SK-N-MC (cell line): ENCODE measurements around the gene WRNIP1.
"Not testable (repeated sequence)": the region's sequence is repeated elsewhere in the genome, so short reads cannot be mapped to it uniquely, and the experiment has no call there.

ENCODE experiments used
- DNase-seq: peaks from one replicate; pipeline ENCODE4 v3.0.0-alpha.2; 2011; ENCODE audit warnings: low read depth, low spot score
- H3K27ac ChIP-seq: fragments of 200-600 bp; sonication (generic); 2 replicates; pipeline ENCODE4 v1.5.1; 2016; ENCODE audit warnings: mixed run types
- H3K36me3 ChIP-seq: fragments of 200-600 bp; sonication (generic); 2 replicates; pipeline ENCODE4 v1.6.1; 2017; ENCODE audit warnings: antibody characterized with exemption, low read length, mixed read lengths; ENCODE audit not compliant: insufficient read depth
- H3K4me3 ChIP-seq: fragments of 200-600 bp; sonication (generic); 2 replicates; pipeline ENCODE4 v1.5.1; 2016
- H3K9ac ChIP-seq: fragments of 200-600 bp; sonication (generic); 2 replicates; pipeline ENCODE4 v1.8.0; 2017; ENCODE audit warnings: mixed run types, mixed read lengths; ENCODE audit not compliant: insufficient read length
- H3K9me3 ChIP-seq: fragments of 200-600 bp; sonication (generic); 2 replicates; pipeline ENCODE4 v1.6.1; 2017; ENCODE audit warnings: low read depth, mild to moderate bottlenecking, antibody characterized with exemption, low read length, moderate library complexity, mixed read lengths
- EZH2 ChIP-seq: fragments of 200-600 bp; sonication (generic); IDR thresholded peaks from one replicate; pipeline ENCODE4 v1.6.1; 2017; ENCODE audit warnings: antibody characterized with exemption
- FOXP2 ChIP-seq: optimal IDR thresholded peaks from 2 replicates; pipeline ENCODE3; 2011; ENCODE audit warnings: mild to moderate bottlenecking, moderate library complexity; ENCODE audit not compliant: insufficient read depth; ENCODE audit errors: extremely low read length, control extremely low read depth
- POLR2AphosphoS5 ChIP-seq: IDR thresholded peaks from 2 replicates; pipeline ENCODE4 v1.6.1; 2012; ENCODE audit warnings: mild to moderate bottlenecking, low read depth, low read length, borderline replicate concordance

The WRNIP1 gene

GRCh38 chr6:2794171-2794730 lies 29.1 kb downstream of the WRNIP1 start:
- no peak for TF ChIP-seq EZH2
- TF ChIP-seq FOXP2 = no peak
- no peak for TF ChIP-seq POLR2AphosphoS5
- Histone ChIP-seq H3K36me3 (no peaks in the 10 kb centered on the region), H3K4me3 (no peak overlapping the region), H3K9ac (no peak overlapping the region), H3K9me3 (no peaks in the 10 kb centered on the region), H3K27ac (no peak overlapping the region)
- no peak for DNase-seq

GRCh38 chr6:2795162-2795561 lies 30.0 kb downstream of the WRNIP1 start:
- Histone ChIP-seq H3K9ac (no peak overlapping the region), H3K4me3 (no peak overlapping the region), H3K36me3 (no peaks in the 10 kb centered on the region), H3K9me3 (no peaks in the 10 kb centered on the region), H3K27ac (no peak overlapping the region)
- no peak for TF ChIP-seq EZH2
- no peak for TF ChIP-seq POLR2AphosphoS5
- TF ChIP-seq FOXP2 = no peak
- no peak for DNase-seq

GRCh38 chr6:2795956-2796355 lies 30.8 kb downstream of the WRNIP1 start:
- no peak for DNase-seq
- no peaks in the 10 kb centered on the region for H3K9me3 ChIP-seq
- H3K27ac ChIP-seq = no peak overlapping the region

GRCh38 chr6:2796861-2797260 lies 31.7 kb downstream of the WRNIP1 start:
- no peak overlapping the region for H3K9ac ChIP-seq
- DNase-seq = no peak
- H3K27ac ChIP-seq = no peak overlapping the region
- H3K36me3 ChIP-seq = no peaks in the 10 kb centered on the region
- no peak overlapping the region for H3K4me3 ChIP-seq
- no peaks in the 10 kb centered on the region for H3K9me3 ChIP-seq
- TF ChIP-seq POLR2AphosphoS5 (no peak), EZH2 (no peak), FOXP2 (no peak)

More at GRCh38 chr6:2795956-2796355, 30.8 kb downstream of the WRNIP1 start:
- no peak overlapping the region for H3K4me3 ChIP-seq
- H3K36me3 ChIP-seq = no peaks in the 10 kb centered on the region
- no peak overlapping the region for H3K9ac ChIP-seq
- no peak for TF ChIP-seq EZH2
- TF ChIP-seq POLR2AphosphoS5 = no peak
- TF ChIP-seq FOXP2 = no peak

GRCh38 chr6:2797564-2798031 lies 32.4 kb downstream of the WRNIP1 start:
- no peak overlapping the region for H3K4me3 ChIP-seq
- no peak overlapping the region for H3K9ac ChIP-seq
- no peaks in the 10 kb centered on the region for H3K9me3 ChIP-seq
- DNase-seq = no peak
- H3K36me3 ChIP-seq = no peaks in the 10 kb centered on the region
- no peak overlapping the region for H3K27ac ChIP-seq
- TF ChIP-seq EZH2 = no peak
- no peak for TF ChIP-seq POLR2AphosphoS5
- TF ChIP-seq FOXP2 = no peak

GRCh38 chr6:2798586-2799134 lies 33.5 kb downstream of the WRNIP1 start:
- no peak for DNase-seq
- H3K4me3 ChIP-seq = no peak overlapping the region
- no peak overlapping the region for H3K9ac ChIP-seq
- H3K9me3 ChIP-seq = no peaks in the 10 kb centered on the region
- no peak for TF ChIP-seq FOXP2
- no peak for TF ChIP-seq POLR2AphosphoS5
- TF ChIP-seq EZH2 = no peak
- no peak overlapping the region for H3K27ac ChIP-seq
- no peaks in the 10 kb centered on the region for H3K36me3 ChIP-seq

GRCh38 chr6:2799936-2800527 lies 34.8 kb downstream of the WRNIP1 start:
- Histone ChIP-seq H3K36me3 (no peaks in the 10 kb centered on the region), H3K9ac (no peak overlapping the region), H3K4me3 (no peak overlapping the region), H3K9me3 (no peaks in the 10 kb centered on the region), H3K27ac (no peak overlapping the region)
- DNase-seq = no peak
- TF ChIP-seq FOXP2 = no peak
- no peak for TF ChIP-seq EZH2
- TF ChIP-seq POLR2AphosphoS5 = no peak

- Histone ChIP-seq H3K9me3 (no peaks in the 10 kb centered on the region), H3K27ac (no peak overlapping the region), H3K4me3 (no peak overlapping the region), H3K9ac (no peak overlapping the region), H3K36me3 (no peaks in the 10 kb centered on the region)
- DNase-seq = no peak
- no peak for TF ChIP-seq POLR2AphosphoS5
- no peak for TF ChIP-seq EZH2
- no peak for TF ChIP-seq FOXP2
These were observed 35.5 kb downstream of the WRNIP1 start for GRCh38 chr6:2800552-2801316.

- H3K9me3 ChIP-seq, H3K27ac ChIP-seq, H3K36me3 ChIP-seq, H3K9ac ChIP-seq, H3K4me3 ChIP-seq, DNase-seq: not testable (repeated sequence)
These were observed 36.5 kb downstream of the WRNIP1 start for GRCh38 chr6:2801687-2802086.
